Body of pancreas (tissue), 4 donors: ENCODE results near the gene SCNN1G.

ENCODE experiments used
- POLR2A ChIP-seq, 3 donors: fragments of 450-650 bp; IDR thresholded peaks; one replicate each; pipeline ENCODE4 v1.6.1; 2016; ENCODE audit warnings: antibody characterized with exemption in 3 of 3, mild to moderate bottlenecking in 2 of 3
- TF ChIP-seq, protein P1 (sequence below), 7 experiments: fragments of 450-650 bp in 4 of 7; fragments of 200-600 bp in 3 of 7; sonication (generic) in 3 of 7; IDR thresholded peaks; one replicate each; pipeline ENCODE4 v1.5.1; 2016 to 2019; ENCODE audit warnings: antibody characterized with exemption in 7 of 7

DNA sequence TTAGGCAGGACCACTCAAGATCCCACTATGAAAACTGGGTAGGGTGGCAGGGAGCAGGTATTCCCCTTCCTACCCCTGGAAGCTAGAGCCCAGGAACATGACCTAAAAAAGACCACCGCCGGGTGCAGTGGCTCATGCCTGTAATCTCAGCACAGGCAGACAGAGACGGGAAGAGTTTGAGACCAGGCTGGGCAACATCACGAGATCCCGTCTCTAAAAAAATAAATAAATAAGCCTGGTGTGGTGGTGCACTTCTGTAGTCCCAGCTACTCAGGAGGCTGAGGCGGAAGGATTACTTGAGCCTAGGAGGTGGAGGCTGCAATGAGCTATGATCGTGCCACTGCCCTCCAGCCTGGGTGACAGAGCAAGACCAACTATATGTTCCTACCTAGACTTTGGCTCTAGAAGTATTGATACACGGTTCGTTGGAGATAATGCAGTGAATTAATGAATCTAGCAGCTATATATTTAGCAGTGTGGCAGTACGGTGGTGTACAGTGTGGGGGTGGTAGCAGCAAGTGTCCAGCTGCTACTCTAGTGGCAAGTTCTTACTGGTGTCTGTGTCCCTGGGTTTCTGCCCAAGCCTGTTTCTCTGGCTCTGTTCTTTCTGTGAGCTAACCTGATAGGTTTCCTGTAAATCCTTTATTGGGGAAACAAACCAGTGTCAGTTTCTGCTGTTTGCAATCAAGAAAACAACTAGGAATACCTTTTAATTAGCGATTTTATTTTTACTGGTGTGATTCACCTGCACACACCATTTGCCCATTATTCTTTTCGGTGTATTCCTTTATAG, 30.0 kb upstream of the SCNN1G start:
- TF ChIP-seq, protein P1, sequence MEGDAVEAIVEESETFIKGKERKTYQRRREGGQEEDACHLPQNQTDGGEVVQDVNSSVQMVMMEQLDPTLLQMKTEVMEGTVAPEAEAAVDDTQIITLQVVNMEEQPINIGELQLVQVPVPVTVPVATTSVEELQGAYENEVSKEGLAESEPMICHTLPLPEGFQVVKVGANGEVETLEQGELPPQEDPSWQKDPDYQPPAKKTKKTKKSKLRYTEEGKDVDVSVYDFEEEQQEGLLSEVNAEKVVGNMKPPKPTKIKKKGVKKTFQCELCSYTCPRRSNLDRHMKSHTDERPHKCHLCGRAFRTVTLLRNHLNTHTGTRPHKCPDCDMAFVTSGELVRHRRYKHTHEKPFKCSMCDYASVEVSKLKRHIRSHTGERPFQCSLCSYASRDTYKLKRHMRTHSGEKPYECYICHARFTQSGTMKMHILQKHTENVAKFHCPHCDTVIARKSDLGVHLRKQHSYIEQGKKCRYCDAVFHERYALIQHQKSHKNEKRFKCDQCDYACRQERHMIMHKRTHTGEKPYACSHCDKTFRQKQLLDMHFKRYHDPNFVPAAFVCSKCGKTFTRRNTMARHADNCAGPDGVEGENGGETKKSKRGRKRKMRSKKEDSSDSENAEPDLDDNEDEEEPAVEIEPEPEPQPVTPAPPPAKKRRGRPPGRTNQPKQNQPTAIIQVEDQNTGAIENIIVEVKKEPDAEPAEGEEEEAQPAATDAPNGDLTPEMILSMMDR (IDR thresholded peaks at IDR 0.05): no peak
- no peak for TF ChIP-seq POLR2A (IDR thresholded peaks at IDR 0.05)
